ENCODE results near the gene CD79B.

The CD79B gene

GRCh38 chr17:63954402-63955063 lies 22.4 kb upstream of the CD79B start:
- DNase-seq (ENCODE audit: low read depth in 2 of 2) = no peak

- no peak for DNase-seq (ENCODE audit: low read depth in 2 of 2)
Observed at GRCh38 chr17:63950940-63951907, 19.1 kb upstream of the CD79B start.

GRCh38 chr17:63949576-63950250 lies 17.6 kb upstream of the CD79B start:
- DNase-seq (ENCODE audit: low read depth in 2 of 2) = no peak

- DNase-seq (ENCODE audit: low read depth in 2 of 2) = no peak
Observed at GRCh38 chr17:63948521-63948920, 16.4 kb upstream of the CD79B start.

- no peak for DNase-seq (ENCODE audit: low read depth in 2 of 2)
Observed at GRCh38 chr17:63947711-63948330, 15.7 kb upstream of the CD79B start.

- no peak for DNase-seq (ENCODE audit: low read depth in 2 of 2)
Observed at GRCh38 chr17:63946440-63947363, 14.6 kb upstream of the CD79B start.

- DNase-seq (ENCODE audit: low read depth in 2 of 2) = no peak
Observed at GRCh38 chr17:63945784-63946439, 13.8 kb upstream of the CD79B start.

- no peak for DNase-seq (ENCODE audit: low read depth in 2 of 2)
Observed at GRCh38 chr17:63944736-63945499, 12.8 kb upstream of the CD79B start.

- no peak for DNase-seq (ENCODE audit: low read depth in 2 of 2)
Observed at GRCh38 chr17:63943745-63944144, 11.6 kb upstream of the CD79B start.

- DNase-seq (ENCODE audit: low read depth in 2 of 2) = no peak
Observed at GRCh38 chr17:63942309-63942985, 10.3 kb upstream of the CD79B start.

- DNase-seq (ENCODE audit: low read depth in 2 of 2) = no peak
Observed at GRCh38 chr17:63941751-63942150, 9.6 kb upstream of the CD79B start.

GRCh38 chr17:63941162-63941561 lies 9.0 kb upstream of the CD79B start:
- DNase-seq (ENCODE audit: low read depth in 2 of 2) = no peak

GRCh38 chr17:63940584-63940983 lies 8.5 kb upstream of the CD79B start:
- no peak for DNase-seq (ENCODE audit: low read depth in 2 of 2)

GRCh38 chr17:63939884-63940283 lies 7.8 kb upstream of the CD79B start:
- no peak for DNase-seq (ENCODE audit: low read depth in 2 of 2)

- no peak for DNase-seq (ENCODE audit: low read depth in 2 of 2)
Observed at GRCh38 chr17:63939401-63939800, 7.3 kb upstream of the CD79B start.

GRCh38 chr17:63937920-63938319 lies 5.8 kb upstream of the CD79B start:
- DNase-seq (ENCODE audit: low read depth in 2 of 2) = no peak

GRCh38 chr17:63937319-63937718 lies 5.2 kb upstream of the CD79B start:
- DNase-seq (ENCODE audit: low read depth in 2 of 2) = no peak

GRCh38 chr17:63934183-63935112 lies 2.3 kb upstream of the CD79B start:
- no peak for DNase-seq (ENCODE audit: low read depth in 2 of 2)

Measured in stimulated activated CD8-positive, alpha-beta memory T cell treated with anti-CD3 and anti-CD28 coated beads, Interleukin-2, amount 100 ng/mL, for 1 hour (primary cell).